GM23338 (cell line): ENCODE measurements around the gene CCDC63.
A peak's percentile ranks its signal among the peaks of the same experiment; 100 is the strongest.

ENCODE experiments used
- CREB1 ChIP-seq: fragments of 250-450 bp; sonication (Bioruptor Pico); IDR thresholded peaks from 2 replicates; pipeline ENCODE4 v1.5.0; 2020; ENCODE audit warnings: low read depth, mild to moderate bottlenecking, moderate library complexity
- CTCF ChIP-seq, 2 experiments: fragments of 200-600 bp in 1 of 2; sonication (generic) in 1 of 2; conservative IDR thresholded peaks; 2 replicates each; pipeline versions ENCODE4 v1.5.1 to v1.6.1; 2016 to 2017; ENCODE audit warnings: antibody characterized with exemption in 2 of 2, low read depth in 2 of 2, mild to moderate bottlenecking in 2 of 2, moderate library complexity in 1 of 2
- ETS1 ChIP-seq: IDR thresholded peaks from 2 replicates; pipeline ENCODE4 v1.6.1; 2016; ENCODE audit warnings: antibody characterized with exemption
- EZH2 ChIP-seq: fragments of 200-600 bp; sonication (generic); IDR thresholded peaks from one replicate; pipeline ENCODE4 v1.8.0; 2017; ENCODE audit warnings: antibody characterized with exemption, mild to moderate bottlenecking, low read depth; ENCODE audit not compliant: unreplicated experiment
- EZH2phosphoT487 ChIP-seq: fragments of 200-600 bp; sonication (generic); IDR thresholded peaks from one replicate; pipeline ENCODE4 v1.8.1; 2018; ENCODE audit warnings: antibody characterized with exemption; ENCODE audit not compliant: unreplicated experiment
- JUNB ChIP-seq: IDR thresholded peaks from one replicate; pipeline ENCODE4 v1.6.1; 2016; ENCODE audit warnings: antibody characterized with exemption; ENCODE audit not compliant: unreplicated experiment
- NANOG ChIP-seq: IDR thresholded peaks from 2 replicates; pipeline ENCODE4 v1.6.1; 2016; ENCODE audit warnings: antibody characterized with exemption, borderline replicate concordance
- POLR2AphosphoS5 ChIP-seq: IDR thresholded peaks from 2 replicates; pipeline ENCODE4 v1.6.1; 2016; ENCODE audit warnings: antibody characterized with exemption, low read depth
- REST ChIP-seq: IDR thresholded peaks from one replicate; pipeline ENCODE4 v1.6.1; 2018; ENCODE audit warnings: antibody characterized with exemption; ENCODE audit not compliant: unreplicated experiment
- STAT1 ChIP-seq: IDR thresholded peaks from one replicate; pipeline ENCODE4 v1.6.1; 2016; ENCODE audit warnings: antibody characterized with exemption; ENCODE audit not compliant: unreplicated experiment
- ZNF114 ChIP-seq: fragments of 250-450 bp; sonication (Bioruptor Pico); IDR thresholded peaks from 2 replicates; pipeline ENCODE4 v1.5.0; 2020; ENCODE audit warnings: mild to moderate bottlenecking, moderate library complexity
- ZNF331 ChIP-seq: fragments of 250-450 bp; sonication (Bioruptor Pico); IDR thresholded peaks from 2 replicates; pipeline ENCODE4 v1.5.0; 2020; ENCODE audit warnings: low read depth, mild to moderate bottlenecking, moderate library complexity
- ZNF462 ChIP-seq: fragments of 250-450 bp; sonication (Bioruptor Pico); IDR thresholded peaks from 2 replicates; pipeline ENCODE4 v1.5.0; 2020; ENCODE audit warnings: mild to moderate bottlenecking, moderate library complexity

GRCh38 chr12:110888256-110888991 lies 41.6 kb downstream of the CCDC63 start:
- TF ChIP-seq CTCF (conservative IDR thresholded peaks at IDR 0.05; ENCODE audit: low read depth in 2 of 2) (0 out of 4 replicates have a peak, but pooled peaks of 1 of the 2 experiments have one; percentile 3), ZNF331 (CRISPR knock-in tag) (no peak), POLR2AphosphoS5 (no peak), EZH2 (no peak), EZH2phosphoT487 (no peak), CREB1 (CRISPR knock-in tag) (no peak), ZNF462 (no peak), ZNF114 (CRISPR knock-in tag) (no peak), REST (no peak), JUNB (no peak), NANOG (no peak), ETS1 (no peak), STAT1 (no peak)
